Measurements from ENCODE around the gene KNL1. TPM values are rescaled to one million over a fixed set of nuclear protein-coding genes. Genes with fewer than 3 reads are reported as not detected.
"Not testable (repeated sequence)": the region's sequence is repeated elsewhere in the genome, so short reads cannot be mapped to it uniquely, and the experiment has no call there.

Gene KNL1
- total and polyA plus RNA-seq, 4 donors: 0.45 to 5.4 (median 0.74) TPM

DNA sequence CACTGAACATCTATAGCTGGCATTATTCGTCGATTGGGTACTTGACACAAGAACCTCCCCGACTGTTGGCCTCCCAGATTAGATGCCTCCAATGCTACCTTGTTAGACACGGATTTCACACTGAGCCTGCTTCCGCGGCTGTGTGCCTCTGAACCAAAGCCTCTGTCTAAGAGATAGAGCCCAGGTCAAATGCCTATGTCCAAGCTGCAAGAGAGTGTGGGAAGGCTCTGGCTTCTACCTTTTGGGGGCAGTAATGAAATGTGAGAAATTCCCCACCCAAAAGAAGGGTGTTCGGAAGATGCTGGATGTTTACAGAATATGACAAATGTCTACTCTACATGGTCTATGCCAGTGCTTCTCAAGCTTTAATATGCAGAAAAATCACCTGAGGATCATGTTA, 26.9 kb upstream of the KNL1 start:
- Histone ChIP-seq H3K9me3 (ENCODE audit: control insufficient read depth in 4 of 4, insufficient read depth in 3 of 4, low read length in 3 of 4) (no peaks in the 10 kb centered on the region), H3K27me3 (ENCODE audit: control insufficient read depth in 3 of 3, insufficient read depth in 3 of 3, low read length in 2 of 3) (no peaks in the 10 kb centered on the region), H3K27ac (ENCODE audit: low read depth in 1 of 2, low read length in 1 of 2) (no peak overlapping the region), H3K4me1 (ENCODE audit: control insufficient read depth in 5 of 5, insufficient read depth in 5 of 5, low read length in 5 of 5) (peaks cover 0 to 24% (median 9%) of the 10 kb centered on the region in 5 donors), H3K36me3 (ENCODE audit: control insufficient read depth in 4 of 4, insufficient read depth in 4 of 4, low read length in 4 of 4) (peaks cover 2 to 9% (median 3%) of the 10 kb centered on the region in 4 donors), H3K9ac (ENCODE audit: insufficient read depth in 1 of 2, low read length in 2 of 2) (no peak overlapping the region), H3K4me3 (no peak overlapping the region)
- DNase-seq: no peak
- TF ChIP-seq, protein P1, sequence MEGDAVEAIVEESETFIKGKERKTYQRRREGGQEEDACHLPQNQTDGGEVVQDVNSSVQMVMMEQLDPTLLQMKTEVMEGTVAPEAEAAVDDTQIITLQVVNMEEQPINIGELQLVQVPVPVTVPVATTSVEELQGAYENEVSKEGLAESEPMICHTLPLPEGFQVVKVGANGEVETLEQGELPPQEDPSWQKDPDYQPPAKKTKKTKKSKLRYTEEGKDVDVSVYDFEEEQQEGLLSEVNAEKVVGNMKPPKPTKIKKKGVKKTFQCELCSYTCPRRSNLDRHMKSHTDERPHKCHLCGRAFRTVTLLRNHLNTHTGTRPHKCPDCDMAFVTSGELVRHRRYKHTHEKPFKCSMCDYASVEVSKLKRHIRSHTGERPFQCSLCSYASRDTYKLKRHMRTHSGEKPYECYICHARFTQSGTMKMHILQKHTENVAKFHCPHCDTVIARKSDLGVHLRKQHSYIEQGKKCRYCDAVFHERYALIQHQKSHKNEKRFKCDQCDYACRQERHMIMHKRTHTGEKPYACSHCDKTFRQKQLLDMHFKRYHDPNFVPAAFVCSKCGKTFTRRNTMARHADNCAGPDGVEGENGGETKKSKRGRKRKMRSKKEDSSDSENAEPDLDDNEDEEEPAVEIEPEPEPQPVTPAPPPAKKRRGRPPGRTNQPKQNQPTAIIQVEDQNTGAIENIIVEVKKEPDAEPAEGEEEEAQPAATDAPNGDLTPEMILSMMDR (IDR thresholded peaks at IDR 0.05; ENCODE audit: control extremely low read depth, extremely low read depth): no peak
- 37 to 63% methylated on average over 7 of the region's 7 CpGs for WGBS, 2 donors
- no peak for ATAC-seq (ENCODE audit: insufficient read depth, low FRiP score)

DNA sequence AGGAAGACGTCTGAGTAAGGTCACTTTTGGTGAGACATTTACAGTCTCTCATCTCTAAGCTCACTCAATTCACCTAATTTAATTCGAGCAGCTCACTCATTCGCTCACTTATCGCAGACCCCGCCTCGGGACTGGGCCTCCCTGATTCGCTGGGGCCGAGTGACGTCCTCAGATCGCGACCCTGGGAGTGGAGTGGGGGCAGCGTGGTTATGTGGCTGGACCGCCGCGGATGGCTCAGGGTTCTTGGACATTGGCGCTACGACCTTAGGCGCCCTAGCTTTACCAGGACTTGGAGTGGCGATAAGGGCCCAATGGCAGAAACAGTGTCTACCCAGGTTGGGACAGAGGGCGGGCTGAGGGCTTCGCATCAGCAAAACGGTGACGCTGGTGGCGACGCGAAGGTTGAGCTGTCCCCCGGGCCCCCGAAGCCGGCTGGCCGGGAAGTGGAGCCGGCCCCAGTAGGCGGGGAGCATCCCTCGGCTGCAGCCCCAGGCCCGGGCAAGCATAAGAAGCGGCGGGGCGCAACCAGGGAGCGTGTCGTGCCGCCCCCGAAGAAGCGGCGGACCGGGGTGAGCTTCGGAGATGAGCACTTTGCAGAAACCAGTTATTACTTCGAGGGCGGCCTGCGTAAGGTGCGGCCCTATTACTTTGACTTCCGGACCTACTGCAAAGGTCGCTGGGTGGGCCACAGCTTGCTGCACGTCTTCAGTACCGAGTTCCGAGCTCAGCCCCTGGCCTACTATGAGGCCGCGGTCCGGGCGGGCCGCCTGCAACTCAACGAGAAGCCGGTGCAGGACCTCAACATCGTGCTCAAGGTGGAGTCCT, 24.7 kb upstream of the KNL1 start, which contains the start of gene RPUSD2:
TSS of gene RPUSD2 (plus strand) at position 171 of the 825 bp plus-strand sequence. CDS start at position 210, 39 bp downstream.
- Histone ChIP-seq H3K4me1 (ENCODE audit: control insufficient read depth in 5 of 5, insufficient read depth in 5 of 5, low read length in 5 of 5) (peaks cover 0 to 15% (median 6%) of the 10 kb centered on the region in 5 donors), H3K27ac (ENCODE audit: low read depth in 1 of 2, low read length in 1 of 2) (peak within 1 kb of the TSS; percentile 74 to 79), H3K4me3 (peak within 1 kb of the TSS; percentile 70), H3K27me3 (ENCODE audit: control insufficient read depth in 3 of 3, insufficient read depth in 3 of 3, low read length in 2 of 3) (no peaks in the 10 kb centered on the region), H3K9ac (ENCODE audit: insufficient read depth in 1 of 2, low read length in 2 of 2) (peak within 1 kb of the TSS; percentile 34 to 82), H3K9me3 (ENCODE audit: control insufficient read depth in 4 of 4, insufficient read depth in 3 of 4, low read length in 3 of 4) (no peaks in the 10 kb centered on the region), H3K36me3 (ENCODE audit: control insufficient read depth in 4 of 4, insufficient read depth in 4 of 4, low read length in 4 of 4) (peaks cover 11 to 19% (median 14%) of the 10 kb centered on the region in 4 donors)
- peak; percentile 95 to 97 (median 95) for DNase-seq
- 0% methylated on average over 62 of the region's 62 CpGs for WGBS, 2 donors
- ATAC-seq (ENCODE audit: insufficient read depth, low FRiP score): peak; percentile 87
- TF ChIP-seq, protein P1 (IDR thresholded peaks at IDR 0.05; ENCODE audit: control extremely low read depth, extremely low read depth): no peak

DNA sequence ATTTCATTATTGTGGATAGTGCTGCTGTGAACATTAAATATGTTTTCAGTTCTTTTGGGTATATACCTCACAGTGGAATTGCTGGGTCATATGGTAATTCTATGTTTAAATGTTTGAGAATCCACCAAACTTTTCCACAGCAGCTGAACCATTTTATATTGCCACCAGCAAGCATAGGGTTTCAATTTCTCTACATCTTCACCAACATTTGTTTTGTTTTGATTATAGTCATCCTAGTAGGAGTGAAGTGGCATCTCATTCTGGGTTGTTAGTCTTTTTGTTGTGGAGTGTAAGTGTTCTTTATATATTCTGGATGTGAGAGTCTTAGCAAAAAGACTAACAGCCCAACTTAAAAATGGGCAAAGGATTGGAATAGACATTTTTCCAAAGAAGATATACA, 18.9 kb upstream of the KNL1 start:
- Histone ChIP-seq H3K4me3 (no peak overlapping the region), H3K27ac (ENCODE audit: low read depth in 1 of 2, low read length in 1 of 2) (no peak overlapping the region), H3K4me1 (ENCODE audit: control insufficient read depth in 5 of 5, insufficient read depth in 5 of 5, low read length in 5 of 5) (peaks cover 0 to 6% (median 6%) of the 10 kb centered on the region in 5 donors), H3K27me3 (ENCODE audit: control insufficient read depth in 3 of 3, insufficient read depth in 3 of 3, low read length in 2 of 3) (no peaks in the 10 kb centered on the region), H3K9ac (ENCODE audit: insufficient read depth in 1 of 2, low read length in 2 of 2) (no peak overlapping the region), H3K36me3 (ENCODE audit: control insufficient read depth in 4 of 4, insufficient read depth in 4 of 4, low read length in 4 of 4) (peaks cover 12 to 19% (median 14%) of the 10 kb centered on the region in 4 donors), H3K9me3 (ENCODE audit: control insufficient read depth in 4 of 4, insufficient read depth in 3 of 4, low read length in 3 of 4) (no peaks in the 10 kb centered on the region)
- no peak for ATAC-seq (ENCODE audit: insufficient read depth, low FRiP score)
- TF ChIP-seq, protein P1 (IDR thresholded peaks at IDR 0.05; ENCODE audit: control extremely low read depth, extremely low read depth): no peak
- DNase-seq: no peak

DNA sequence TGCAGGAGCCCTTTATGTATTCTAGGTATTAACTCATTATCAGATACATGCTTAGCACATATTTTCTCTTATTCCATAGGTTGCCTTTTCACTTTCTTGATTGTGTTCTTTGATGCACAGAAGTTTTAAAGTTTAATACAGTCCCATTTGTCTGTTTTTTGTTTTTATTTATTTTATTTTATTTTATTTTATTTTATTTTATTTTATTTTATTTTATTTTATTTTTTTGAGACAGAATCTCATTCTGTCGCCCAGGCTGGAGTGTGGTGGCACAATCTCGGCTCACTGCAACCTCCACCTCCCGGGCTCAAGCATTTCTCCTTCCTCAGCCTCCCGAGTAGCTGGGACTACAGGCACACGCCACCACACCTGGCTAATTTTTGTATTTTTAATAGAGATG, 17.1 kb upstream of the KNL1 start:
- H3K4me1 ChIP-seq (ENCODE audit: control insufficient read depth in 5 of 5, insufficient read depth in 5 of 5, low read length in 5 of 5); H3K27me3 ChIP-seq (ENCODE audit: control insufficient read depth in 3 of 3, insufficient read depth in 3 of 3, low read length in 2 of 3); H3K27ac ChIP-seq (ENCODE audit: low read depth in 1 of 2, low read length in 1 of 2); ATAC-seq (ENCODE audit: insufficient read depth, low FRiP score); H3K9me3 ChIP-seq (ENCODE audit: control insufficient read depth in 4 of 4, insufficient read depth in 3 of 4, low read length in 3 of 4); DNase-seq; H3K4me3 ChIP-seq; H3K9ac ChIP-seq (ENCODE audit: insufficient read depth in 1 of 2, low read length in 2 of 2): not testable (repeated sequence)
- 97 to 98% methylated on average over 5 of the region's 5 CpGs for WGBS, 2 donors
- peaks cover 11 to 14% (median 12%) of the 10 kb centered on the region in 4 donors for H3K36me3 ChIP-seq (ENCODE audit: control insufficient read depth in 4 of 4, insufficient read depth in 4 of 4, low read length in 4 of 4)

Measured in lung (tissue), 12 donors.